Frontal cortex (tissue), 4 donors: ENCODE data around the gene PLPP4. TPM values are rescaled to one million over a fixed set of nuclear protein-coding genes. Genes with fewer than 3 reads are reported as not detected.

Source experiments
- DNase-seq, 2 donors: peaks; one replicate each; pipeline ENCODE4 v3.0.0; 2012; ENCODE audit warnings: low spot score in 2 of 2
- FAIRE-seq: peaks from 2 replicates; lab custom pipeline; 2012; peaks lifted over from hg19 to GRCh38; lab: Jason Lieb, UNC
- total RNA-seq: library from RNA; depleted of rRNA; stranded (reverse); fragments of >200 nt; gene quantifications from one replicate; pipeline ENCODE4 v1.2.3, GENCODE V29; 2014
- donor health status: control.
- donor health status: control.
- donor health status: control.

The PLPP4 gene
- total RNA-seq, 1 donor from 2014 or later, result 18.8 TPM

DNA sequence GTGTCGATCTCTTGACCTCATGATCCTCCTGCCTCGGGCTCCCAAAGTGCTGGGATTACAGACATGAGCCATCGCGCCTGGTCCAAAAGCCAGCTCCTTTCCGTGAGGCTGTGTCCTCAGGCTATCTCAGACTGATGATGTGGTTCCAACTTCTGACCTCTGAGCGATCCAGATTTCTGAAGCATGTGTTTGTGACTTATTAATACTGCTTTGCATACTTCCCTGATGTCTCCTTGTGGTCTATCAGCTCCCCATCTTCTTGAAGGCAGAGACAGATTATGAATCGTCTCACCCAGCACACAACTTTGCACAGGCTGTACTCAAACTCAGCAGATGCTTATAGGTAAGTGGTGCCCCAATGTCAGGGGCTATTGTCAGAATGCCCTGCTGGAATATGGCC lies 2.0 kb upstream of the PLPP4 start:
- DNase-seq (no peak), FAIRE-seq (no peak)

DNA sequence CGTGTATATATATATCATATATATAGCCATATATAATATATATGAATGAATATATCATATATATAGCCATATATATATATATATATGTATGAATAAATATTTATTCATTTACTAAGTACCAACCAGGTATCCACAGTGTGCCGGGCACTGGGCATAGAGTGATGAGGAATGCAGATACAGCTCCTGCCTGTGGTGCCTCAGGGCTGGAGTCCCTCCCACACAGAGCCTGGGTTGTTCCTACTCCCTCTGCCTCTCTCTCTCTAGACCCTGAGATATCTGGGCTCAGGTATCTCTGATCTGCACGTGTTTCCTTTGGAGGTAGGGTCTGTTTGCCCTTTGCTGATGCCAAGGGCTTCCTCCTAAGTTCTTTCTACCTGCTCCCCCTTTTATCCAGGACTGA lies 1.4 kb upstream of the PLPP4 start:
- FAIRE-seq, result no peak
- DNase-seq, result no peak

DNA sequence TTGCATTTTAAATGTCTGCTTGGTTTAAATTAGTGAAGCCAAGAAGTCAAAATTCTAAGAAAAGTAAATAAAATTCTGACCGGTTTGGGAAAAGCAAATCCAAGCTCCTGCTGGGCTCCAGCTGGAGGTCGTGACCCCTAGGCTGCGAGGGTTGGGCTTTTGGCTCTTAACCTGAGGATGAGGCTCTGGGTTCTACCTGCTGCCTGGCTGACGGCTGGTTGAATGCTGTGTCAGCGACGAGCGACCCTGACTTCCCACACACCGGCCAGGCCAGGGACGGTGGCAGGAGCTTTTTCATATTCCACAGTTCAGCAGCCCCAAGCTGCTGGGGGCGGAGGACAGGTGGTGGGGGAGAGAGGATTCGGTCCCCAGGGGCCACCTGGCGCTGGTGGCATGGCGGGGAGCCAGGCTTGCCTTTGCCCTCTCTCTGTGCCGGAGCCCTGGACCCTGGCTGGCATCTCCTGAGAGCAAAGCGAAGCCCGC lies 843 bp upstream of the PLPP4 start:
- FAIRE-seq, result no peak
- DNase-seq, result peak in 1 of 2 donors; percentile 28

DNA sequence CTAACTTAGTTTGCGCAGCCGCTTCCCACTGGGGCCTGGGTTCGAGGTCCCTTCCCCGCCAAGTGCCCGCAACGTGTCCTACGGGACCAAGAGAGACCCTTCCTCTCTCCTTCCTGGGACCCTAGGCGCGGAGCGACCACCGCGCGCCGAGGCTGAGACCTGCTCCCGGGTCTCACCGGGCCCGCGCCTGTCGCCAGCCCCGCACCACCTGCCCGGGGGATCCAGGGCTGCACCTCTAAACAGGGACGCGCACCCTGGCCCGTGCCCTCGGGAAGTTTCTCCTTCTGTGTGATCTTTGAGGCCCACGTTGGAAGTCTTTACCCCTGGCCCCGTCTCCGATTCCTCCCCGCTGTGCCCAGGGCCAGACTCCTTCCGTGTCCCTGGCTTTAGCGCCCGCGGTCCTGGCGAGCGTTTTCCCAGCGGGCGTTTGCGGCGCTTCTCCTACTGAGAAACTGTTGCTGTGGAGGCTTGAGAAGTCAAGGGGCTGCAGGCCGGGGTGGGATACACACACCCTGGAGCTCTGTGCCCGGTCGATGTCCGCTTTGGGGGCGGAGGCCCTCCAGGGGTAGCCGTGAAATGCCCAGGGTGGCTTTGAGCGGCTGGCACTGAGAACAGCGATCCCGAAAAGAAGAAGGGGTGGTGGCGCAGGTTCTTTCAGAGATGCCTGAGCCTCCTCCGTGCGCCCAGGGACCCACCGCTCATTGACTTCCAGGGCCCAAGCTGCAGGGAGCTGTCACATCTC lies 575 bp downstream of the PLPP4 start:
- peak in 1 of 2 donors; percentile 42 for DNase-seq
- no peak for FAIRE-seq

DNA sequence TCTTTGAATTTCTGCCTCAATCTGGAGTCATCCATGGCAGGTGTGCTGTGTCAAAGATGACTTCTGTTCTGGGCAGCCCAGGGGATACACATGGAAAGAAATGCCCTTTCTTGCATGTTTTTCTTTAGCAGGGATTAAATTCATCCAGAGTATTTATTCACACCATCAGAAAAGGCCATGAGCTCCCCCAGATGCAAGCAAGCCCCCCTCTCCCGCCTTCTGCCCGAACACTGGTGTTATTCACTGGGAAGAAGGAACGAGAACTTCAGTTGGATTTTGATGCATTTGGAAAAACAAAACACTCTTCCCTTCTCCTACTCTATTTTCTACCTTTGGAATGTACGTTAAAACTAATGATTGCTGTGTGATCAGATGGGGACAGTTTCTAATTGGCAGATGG lies 1.4 kb downstream of the PLPP4 start:
- no peak for FAIRE-seq
- peak in 1 of 2 donors; percentile 50 for DNase-seq

DNA sequence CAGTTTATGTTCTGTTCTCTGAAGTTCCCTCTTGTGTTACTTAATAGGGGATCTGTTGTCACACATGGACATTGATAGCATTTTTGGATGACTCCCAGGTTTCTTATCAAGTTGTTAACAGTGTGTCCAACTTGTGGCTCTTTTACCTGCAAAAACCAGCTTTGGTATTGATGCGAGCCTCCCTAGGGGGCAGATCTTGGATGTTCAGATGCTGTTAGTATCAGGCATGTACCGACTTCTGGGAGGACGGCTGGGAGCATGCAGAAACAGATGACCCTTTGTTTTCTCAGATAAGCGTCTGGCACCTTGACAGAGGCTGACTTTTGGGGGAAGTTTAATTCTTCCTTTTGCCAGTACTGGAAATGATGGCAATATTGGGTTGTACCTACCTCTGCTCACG lies 2.2 kb downstream of the PLPP4 start:
- no peak for FAIRE-seq
- peak in 1 of 2 donors; percentile 26 for DNase-seq

DNA sequence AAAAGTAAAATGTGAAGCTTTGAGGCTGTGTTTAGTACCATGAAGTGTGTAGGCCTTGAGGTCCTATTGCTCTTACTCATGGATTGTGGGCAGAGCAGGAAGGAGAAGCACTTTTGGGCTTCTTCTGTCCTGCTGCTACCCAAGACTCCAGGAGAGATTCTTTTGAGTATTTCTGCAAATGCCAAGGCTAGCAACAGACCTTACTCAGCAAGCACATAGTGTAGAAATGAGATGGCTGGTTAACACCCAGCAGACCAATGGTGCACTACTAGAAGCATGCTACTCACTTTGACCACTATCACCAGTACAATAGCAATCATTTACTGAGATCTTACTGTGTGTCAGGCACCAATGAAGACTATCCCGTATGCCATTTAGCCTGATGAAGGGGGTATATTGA lies 3.2 kb downstream of the PLPP4 start:
- no peak for FAIRE-seq

DNA sequence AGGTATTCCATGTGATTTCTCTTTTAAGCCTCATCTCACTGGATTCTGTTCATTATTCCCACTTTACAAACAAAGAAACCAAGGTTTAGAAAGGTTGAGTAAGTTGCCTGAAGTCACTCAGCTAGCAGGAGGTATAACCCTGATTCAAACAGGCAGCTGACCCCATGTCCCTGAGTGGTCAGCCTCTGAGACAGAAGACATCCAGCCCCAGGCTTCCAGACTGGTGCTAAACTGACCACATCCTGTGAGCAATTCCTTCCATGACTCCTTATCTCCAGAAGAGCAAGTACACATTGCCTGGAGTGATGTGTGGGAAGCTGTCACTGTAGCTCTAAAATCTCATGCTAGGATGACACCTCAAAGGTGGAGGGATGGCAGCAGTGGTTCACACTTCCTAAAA lies 3.7 kb downstream of the PLPP4 start:
- DNase-seq (no peak), FAIRE-seq (no peak)

More for the DNA sequence above, 3.2 kb downstream of the PLPP4 start:
- DNase-seq, result no peak

DNA sequence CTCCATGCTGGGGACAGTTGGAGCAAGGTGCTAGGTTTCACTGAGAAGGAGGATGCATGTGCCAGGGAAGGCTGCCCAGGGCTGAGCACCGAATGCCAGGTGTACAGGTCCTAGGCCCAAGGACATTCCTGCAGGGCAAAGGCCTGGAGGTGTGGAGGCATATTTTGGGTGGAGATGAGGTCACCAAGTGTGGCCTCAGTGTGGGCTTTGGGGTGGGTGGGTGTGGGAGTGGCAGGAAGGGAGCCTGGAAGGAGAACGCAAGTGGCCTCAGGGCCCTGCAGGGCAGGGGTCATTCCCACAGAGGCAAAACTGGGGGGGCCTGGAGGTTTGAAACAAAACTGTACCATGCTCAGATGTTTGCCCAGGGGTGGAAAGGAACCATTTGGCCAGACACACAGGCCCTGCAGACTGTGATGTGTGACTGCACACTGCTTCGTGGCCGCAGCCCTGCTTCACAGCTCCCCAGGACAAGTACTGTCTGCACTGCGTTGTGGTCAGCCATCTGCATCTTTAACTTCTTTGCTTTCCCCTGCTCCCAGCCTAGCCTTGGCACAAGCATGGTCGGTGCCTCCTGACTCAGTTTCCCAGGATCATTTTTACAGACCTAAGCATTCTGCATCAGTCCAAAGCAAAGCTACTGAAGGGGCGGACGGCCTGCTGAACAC lies 5.1 kb downstream of the PLPP4 start:
- DNase-seq (no peak), FAIRE-seq (no peak)

DNA sequence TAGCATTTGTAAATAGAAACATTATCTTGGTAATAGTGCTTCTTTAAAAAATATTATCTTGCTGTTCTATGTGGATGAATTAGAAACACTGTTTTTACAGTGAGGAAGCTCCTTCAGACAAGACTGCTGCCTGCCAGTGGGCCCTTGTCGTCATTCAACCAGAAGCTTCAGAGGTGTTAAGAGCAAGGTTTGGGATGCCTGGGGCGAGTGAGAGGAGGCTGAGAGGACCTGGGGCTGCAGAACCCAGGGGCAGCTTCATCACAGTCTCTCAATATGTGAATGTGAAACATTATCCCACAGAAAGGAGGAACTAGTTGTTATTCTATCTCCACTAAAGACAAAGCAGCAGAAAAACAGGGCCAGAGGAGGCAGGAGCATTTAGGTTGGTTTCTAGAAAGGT lies 8.1 kb downstream of the PLPP4 start:
- DNase-seq (no peak), FAIRE-seq (no peak)

DNA sequence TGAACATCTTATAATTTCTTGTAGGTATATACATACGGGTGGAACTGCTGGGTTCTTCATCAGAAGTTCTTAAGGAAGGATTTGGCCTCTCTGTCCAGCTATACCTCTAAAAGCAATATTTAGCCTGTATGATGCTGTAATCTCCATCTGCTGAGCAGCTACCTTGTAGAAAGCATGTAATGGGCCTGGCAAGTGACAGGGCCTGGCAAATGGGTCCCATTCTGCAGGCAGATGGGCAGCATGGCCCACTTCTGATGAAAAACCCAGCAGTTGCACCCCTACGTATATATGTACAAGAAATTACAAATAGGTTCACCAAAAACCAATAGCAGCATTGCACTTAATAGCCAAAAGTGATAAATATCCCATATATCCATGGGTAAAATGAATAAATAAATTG lies 9.0 kb downstream of the PLPP4 start:
- FAIRE-seq, result no peak
- no peak for DNase-seq

DNA sequence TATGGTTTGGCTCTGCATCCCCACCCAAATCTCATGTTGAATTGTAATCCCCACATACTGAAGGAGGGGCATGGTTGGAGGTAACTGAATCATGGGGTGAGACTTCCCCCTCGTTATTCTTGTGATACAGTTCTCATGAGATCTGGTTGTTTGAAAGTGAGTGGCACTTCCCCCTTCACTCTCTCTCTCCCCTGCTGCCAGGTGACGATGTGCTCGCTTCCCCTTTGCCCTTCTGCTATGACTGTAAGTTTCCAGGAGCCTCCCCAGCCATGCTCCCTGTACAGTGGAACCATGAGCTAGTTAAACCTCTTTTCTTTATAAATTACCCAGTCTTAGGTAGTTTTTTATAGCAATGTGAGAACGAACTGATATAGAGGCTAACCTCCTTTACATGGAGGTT lies 16.6 kb downstream of the PLPP4 start:
- FAIRE-seq (no peak), DNase-seq (no peak)

DNA sequence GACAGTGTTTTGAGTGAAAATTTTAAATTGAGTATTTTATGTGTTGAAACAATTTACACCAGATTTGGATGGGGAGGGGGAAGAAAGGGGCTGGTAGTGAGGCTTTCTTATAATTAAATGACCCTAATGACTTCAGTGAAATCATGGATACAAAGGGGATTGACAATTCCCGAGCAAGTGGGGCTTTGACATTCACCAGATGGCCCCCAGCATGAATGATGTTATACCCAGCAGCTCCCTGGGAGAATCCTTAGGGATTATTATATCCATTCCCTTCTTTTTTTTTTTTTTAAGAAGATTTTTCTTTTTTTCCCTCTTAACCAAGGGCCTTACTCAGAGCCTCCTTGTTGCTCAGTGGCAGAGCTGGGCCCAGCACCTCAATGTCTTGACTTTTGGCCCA lies 17.9 kb downstream of the PLPP4 start:
- DNase-seq (no peak), FAIRE-seq (no peak)

DNA sequence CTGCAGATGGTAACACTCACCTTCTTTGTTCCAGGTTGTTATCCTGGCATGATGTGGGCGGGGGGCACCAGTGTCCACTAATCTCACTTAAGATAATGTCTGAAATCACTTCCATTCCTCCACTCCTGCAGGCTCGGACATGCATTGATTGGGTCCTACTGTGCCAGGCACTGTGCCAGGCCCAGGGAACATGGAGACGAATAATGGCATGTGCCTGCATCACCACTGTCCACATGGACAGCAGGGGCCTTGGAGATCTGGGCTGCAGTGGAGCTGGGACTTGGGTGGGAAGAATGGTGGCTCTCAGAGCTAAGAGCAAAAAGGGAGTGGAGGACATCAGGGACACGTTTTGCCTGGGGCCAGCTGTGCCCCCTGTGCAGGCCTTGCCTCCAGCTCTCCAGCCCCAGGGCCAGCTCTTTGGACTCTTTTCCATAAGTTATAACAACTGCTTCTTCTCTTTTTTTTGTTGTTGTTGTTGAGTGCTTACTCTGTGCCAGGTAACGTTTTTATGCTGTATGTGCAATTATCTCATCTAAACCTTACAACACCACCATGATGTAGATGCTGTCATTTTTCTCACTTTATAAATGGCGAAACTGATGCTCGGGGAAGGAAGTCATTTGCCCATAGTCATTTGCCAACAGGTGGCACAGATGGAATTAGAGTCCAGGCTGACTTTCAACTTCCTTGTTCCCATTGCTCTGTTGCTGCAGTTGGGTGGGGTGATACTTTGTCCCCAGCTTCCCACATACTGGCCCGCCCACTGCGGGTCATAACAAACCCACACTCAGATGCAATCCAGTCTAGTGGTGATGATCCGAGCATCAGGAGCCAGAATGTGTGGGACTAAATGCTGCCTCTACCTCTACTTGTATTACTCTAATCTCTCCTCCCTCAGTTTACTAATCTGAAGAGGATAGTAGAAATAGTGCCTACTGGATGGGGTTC lies 19.1 kb downstream of the PLPP4 start:
- FAIRE-seq (no peak), DNase-seq (no peak)

DNA sequence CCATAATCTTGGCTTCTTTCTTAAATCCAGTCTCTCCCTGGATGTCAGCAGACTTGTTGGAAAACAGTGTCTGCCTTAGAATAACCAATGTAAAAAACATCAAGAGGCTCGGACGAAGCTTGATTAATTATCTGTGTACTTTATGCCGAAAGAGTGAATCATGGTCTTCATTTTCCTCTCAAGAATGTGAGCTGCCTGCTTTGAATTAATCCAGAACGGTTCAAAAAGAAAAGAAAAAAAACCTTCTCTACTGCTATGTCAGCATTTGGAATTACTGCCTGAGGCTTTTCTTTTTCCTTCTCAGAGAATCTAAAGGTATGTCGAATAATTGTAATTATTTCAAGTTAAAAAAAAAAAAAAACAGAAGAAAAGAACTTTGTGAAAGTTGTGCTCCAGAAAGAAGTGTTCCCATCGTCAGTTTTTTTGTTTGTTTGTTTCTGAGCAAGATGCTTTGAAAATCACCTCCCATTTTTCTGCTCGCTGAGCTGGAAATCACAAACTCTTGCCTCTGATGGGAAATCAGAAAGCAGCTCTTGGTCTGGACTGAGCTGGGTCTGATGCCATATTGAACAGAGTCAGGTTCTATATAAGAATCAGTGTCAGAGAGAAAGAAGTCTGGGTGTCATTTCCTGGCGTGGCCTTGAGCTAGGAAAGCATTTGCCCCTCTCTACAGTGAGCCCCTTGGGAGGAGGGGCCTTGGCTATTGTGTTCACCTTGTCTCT lies 20.2 kb downstream of the PLPP4 start:
- FAIRE-seq (no peak), DNase-seq (no peak)

DNA sequence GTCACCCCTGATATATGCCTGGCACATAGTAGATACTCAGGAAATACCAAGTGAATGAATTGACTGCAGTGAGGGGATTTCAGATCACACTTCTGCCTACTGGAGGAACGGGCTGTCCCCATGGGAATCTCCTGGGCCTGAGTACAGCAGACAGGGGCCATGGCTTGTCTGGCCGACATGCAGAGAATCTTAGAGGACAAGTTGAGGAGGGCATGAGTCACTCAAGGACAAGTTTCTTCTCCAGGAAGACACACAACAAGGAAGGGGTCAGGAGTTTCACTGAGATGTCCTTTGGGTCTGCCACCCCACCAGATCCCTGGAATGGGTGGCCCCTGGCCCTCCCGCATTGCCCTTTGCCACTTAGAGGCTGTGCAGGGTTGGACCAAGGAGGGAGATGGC lies 20.7 kb downstream of the PLPP4 start:
- no peak for DNase-seq
- no peak for FAIRE-seq

DNA sequence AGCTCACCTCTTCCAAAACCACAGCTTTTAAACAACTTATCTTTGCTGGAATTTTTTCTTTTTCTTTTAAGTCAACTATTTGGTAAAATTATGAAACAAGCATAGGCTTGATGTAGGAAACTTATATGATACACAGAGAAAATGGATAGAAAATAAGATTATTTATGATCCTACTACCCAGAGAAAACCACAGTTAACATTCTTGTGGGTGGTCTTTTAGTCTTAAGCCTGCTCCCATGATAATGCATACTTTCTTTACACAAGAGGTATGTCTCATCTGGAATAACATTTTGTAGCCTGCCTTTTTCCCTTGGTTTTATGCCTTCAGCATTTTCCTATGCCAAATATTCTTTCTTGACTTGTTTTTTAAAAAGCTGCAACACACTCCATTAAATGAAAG lies 21.4 kb downstream of the PLPP4 start:
- FAIRE-seq (no peak), DNase-seq (no peak)

DNA sequence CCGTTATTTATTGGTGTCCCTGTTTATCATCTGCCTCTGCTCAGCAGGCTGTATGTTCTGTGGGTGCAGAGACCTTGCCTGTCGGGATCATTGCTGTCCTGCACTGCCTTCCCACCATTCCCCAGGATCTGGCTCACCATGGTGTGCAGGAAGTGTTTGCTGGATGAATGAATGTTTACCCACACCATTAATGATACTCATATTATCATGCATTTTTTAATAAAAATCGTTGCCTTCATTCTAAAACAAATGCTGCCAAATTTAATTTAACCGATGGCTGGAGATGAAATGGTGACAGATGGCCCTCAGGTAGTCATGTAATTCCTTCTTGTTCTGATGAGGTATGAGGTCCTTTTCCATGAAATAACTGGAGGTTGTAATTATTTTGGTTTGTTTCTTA lies 22.5 kb downstream of the PLPP4 start:
- DNase-seq (no peak), FAIRE-seq (no peak)

DNA sequence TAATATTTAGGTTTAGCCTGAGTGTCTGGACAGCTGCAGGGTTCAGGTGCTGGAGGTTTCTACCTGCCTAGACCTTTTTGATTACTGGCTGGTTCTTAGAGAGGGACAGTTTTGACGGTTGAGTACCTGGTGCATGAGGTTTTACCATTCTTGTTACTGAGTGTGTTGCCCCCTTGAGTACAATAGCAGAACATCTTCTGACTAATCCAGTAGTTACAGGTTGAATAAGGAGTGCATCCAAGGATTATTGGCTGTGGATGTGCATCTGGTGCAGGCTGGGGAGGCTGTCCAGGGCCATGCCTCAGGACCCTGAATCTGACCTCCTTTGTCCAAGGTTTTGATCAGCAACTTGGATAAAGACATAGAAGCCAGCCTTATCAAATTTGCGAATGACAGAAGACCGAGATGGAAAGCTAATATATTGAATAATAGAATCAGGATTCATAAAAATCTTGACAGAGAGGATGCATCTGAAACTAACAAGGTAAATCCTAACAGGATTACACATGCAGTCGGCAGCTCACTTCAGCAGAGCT lies 23.1 kb downstream of the PLPP4 start:
- no peak for FAIRE-seq
- no peak for DNase-seq

DNA sequence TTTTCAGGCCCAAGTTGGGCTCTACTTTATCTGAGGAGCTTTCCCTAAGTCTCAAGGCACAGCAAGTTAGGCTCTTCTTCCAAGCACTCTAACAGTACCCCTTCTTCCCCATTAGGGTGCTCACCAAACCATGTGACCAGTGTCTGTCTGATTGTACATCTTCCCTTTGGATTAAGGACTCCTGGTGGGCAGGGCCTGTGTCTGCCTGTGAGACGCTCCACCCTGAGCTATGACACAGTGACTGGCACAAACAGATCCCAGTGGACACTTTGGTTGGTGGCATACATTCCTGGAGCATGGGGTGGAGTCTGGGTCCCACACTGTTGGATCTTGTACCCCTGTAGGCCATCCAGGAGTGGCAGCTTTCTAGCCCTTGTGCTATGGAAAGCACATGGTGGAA lies 23.8 kb downstream of the PLPP4 start:
- DNase-seq, result no peak
- no peak for FAIRE-seq
